NCI-H146 treated with DMSO at 0.1 percent for 48 hours (cell line): ENCODE measurements around the gene SEMA5A.

Experiments
- DNase-seq: peaks from one replicate; lab custom pipeline; 2025; ENCODE audit not compliant: unreplicated experiment; lab: John Stamatoyannopoulos, UW

SEMA5A gene

GRCh38 chr5:9297134-9297533 lies 248.7 kb downstream of the SEMA5A start:
- no peak for DNase-seq

DNA sequence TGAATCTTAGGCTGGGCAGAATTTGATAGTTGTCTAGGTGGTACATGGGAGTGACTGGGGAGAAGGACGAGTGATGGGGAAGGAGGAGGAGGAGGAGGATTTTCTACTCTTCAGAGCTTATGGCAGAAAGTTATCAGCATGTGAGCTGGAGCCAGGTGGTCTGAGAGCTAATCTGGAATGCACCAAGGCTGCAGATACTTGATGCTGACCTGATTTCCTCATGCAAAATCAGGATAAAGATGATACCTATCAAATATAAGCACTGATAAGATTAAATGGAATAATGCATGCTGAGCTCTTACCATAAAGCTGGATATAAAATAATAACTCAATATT lies 250.4 kb downstream of the SEMA5A start:
- no peak for DNase-seq

- no peak for DNase-seq
These were observed 250.9 kb downstream of the SEMA5A start for GRCh38 chr5:9294793-9295465.

DNA sequence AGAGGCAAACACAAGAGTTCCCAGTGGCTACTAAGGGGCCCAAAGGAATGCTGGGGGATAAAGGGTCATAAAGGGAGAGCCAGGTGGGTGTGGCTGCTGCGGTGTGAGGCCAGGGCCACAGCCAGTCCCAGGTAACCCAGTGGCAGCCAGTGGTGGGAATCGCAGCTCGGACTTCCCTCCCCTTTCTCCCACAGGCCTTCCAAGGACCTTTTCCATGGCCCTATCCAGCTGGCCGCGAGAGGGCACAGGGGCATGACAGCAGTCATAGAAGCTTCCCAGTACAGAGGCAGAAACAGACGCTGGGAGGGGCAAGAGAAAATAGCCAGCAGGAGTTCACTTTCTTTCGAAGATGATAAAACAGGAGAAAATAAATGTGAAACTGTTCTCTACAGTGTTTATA lies 257.6 kb downstream of the SEMA5A start:
- no peak for DNase-seq

DNA sequence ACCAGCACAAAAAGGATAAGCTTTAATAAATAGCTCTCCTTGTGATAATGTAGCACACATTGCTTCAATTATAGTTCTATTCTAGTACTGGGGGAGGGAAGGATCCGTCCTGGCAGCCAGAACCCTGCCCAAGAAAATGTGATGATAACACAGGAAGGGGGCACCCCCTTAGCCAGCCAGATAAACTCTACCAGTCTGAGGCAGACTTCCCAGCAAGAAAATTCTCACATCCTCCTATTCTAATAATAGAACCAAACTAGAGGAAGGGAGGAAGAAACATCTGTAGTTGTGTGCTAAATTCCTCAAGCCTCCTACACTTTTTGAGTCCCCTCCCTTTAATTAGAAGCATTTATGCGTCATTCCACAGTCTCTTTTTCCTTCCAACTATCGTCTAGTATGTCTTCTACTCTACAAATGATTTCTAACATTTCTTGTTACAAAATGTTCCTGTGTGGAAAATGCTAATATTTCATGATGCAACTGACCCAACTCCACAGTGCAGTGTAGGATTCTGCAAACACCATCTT lies 261.0 kb downstream of the SEMA5A start:
- no peak for DNase-seq

- no peak for DNase-seq
These were observed 261.6 kb downstream of the SEMA5A start for GRCh38 chr5:9284272-9284671.

DNA sequence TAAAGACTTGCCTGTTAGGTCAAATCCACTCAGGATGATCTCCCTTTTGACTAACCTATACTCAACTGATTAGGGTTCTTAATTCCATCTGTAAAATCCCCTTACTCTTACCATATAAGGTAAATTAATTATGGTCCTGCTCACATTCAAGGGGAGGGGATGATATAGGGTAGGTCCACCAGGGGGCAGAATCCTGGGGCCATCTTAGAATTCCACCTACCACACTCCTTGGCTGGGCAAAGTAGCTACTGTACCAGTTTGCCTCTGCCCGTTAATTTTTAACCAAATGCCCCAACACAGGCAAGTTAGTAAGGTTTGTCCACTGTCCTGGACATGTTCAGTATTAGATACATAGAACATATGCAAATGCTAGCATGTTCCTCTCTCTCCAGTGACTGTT lies 262.4 kb downstream of the SEMA5A start:
- no peak for DNase-seq

DNA sequence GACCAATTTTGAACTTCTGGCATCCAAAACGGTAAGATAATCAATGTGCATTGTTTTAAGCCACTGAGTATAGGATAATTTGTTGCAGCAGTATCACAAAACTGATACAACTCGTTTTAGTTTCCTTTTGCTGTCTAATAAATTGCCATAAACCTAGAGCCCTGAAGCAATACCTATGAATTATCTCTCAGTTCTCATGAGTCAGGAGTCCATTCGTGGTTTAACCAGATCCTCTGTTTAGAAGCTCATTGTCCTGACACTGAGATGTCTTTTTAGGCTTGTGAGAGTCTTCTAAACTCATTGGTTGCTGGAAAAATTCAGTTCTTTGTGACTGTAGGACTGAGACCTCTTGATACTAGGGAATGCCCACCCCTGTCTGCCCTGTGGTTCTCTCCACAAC lies 262.9 kb downstream of the SEMA5A start:
- DNase-seq, result no peak

GRCh38 chr5:9282211-9282610 lies 263.7 kb downstream of the SEMA5A start:
- DNase-seq, result no peak

GRCh38 chr5:9279774-9280173 lies 266.1 kb downstream of the SEMA5A start:
- DNase-seq, result no peak

- no peak for DNase-seq
These were observed 266.8 kb downstream of the SEMA5A start for GRCh38 chr5:9278921-9279603.

DNA sequence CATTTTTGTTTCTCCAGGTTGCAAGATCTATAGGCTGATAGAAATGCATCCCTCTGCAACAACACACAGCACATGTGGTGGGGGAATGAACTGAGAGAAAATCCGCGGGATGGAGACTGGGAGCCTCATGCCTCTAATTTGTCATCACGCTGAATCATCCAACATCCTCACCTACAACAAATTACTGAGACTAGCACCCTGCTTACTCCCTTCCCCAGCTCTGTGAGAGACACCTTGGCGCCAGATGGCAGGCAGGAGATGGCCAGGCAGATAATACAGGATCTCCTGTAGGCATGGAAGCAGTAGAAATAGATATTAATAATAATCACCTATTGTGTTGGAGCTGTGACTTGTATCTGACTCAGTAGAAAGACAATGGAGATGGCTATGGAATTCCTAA lies 276.9 kb downstream of the SEMA5A start:
- DNase-seq, result no peak

- DNase-seq, result no peak
These were observed 277.6 kb downstream of the SEMA5A start for GRCh38 chr5:9268226-9268625.

- no peak for DNase-seq
These were observed 280.2 kb downstream of the SEMA5A start for GRCh38 chr5:9265441-9266287.

DNA sequence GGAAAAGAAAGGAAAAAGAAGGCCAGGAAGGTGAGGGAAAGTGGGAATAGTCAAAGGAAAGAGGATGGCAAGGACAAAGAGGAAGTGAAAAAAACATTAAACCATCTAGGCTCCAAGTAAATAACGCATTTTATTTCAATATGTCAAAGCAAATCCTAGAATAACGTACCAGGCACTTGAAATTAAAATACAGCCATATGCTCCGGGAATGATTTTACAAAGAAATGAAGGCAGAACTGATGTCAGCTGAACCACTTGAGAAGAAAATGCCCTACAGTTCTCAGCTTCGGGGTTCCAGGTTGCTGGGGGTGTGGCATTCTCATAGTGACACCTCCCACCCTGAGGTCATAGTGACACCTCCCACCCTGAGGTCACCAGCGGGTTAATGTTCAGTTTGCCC lies 281.6 kb downstream of the SEMA5A start:
- DNase-seq, result no peak

- no peak for DNase-seq
These were observed 282.2 kb downstream of the SEMA5A start for GRCh38 chr5:9263656-9264055.

GRCh38 chr5:9251379-9251980 lies 294.4 kb downstream of the SEMA5A start:
- DNase-seq, result no peak

DNA sequence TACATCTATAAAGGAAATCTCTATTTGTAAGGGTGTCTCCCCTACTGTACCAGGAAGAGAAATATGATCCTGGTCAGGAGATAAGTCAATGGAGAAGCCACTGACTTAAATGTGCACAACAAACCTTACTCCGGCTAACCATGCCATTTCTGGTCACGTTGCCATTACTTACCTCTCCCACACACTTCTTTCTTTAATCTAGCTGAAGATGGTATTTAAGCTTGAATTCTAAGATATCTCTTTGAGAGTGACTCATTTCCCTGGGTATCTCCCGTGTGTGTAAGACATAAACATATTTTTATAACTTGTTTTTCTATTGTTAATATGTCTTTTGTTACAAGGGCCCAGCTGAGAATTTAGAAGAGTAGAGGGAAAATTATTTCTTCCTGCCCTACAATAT lies 296.6 kb downstream of the SEMA5A start:
- DNase-seq, result no peak

DNA sequence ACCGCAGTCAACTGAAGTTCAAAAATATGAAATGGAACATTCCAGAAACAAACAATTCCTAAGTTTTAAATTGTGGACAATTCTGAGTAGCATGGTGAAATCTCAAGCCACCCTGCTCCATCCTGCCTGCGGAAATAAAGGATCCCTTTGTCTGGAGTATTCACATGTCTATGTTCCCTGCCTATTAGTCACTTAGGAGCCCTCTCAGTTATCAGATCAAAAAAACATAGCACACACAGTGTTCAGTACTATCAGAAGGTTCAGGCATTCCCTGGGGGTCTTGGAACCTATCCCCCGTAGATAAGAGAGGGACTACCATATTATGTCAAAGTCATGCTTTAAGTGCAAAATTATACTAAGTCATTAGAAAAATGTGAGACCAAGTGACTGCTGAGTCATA lies 300.8 kb downstream of the SEMA5A start:
- DNase-seq, result no peak

DNA sequence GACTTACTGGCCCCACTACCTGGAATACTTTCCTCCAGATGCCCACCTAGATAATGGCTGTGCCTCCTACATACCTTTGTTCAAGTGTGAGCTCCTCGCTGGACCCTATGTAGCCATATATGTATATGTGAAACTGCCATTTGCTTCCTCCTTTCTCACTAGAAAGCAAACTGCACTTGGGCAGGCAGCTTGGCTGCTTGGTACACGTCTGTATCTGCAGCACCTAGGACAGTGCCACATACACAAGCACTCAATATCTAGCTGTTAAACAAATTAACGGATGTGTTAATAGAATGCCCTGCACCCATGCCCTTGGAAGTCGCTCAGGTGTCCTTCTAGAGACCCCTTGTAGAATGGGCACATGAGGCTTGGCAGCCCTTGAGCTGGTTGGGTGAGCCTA lies 301.5 kb downstream of the SEMA5A start:
- no peak for DNase-seq

- no peak for DNase-seq
These were observed 304.2 kb downstream of the SEMA5A start for GRCh38 chr5:9241479-9242305.
